ENCODE measurements around the gene COL4A6.

Gene COL4A6

GRCh38 chrX:108168961-108169740 is 269.1 kb downstream of the COL4A6 start:
- Histone ChIP-seq H3K36me3 (ENCODE audit: control insufficient read depth in 2 of 2, insufficient read depth in 2 of 2, low read length in 2 of 2) (no peaks in the 10 kb centered on the region), H3K4me1 (ENCODE audit: control insufficient read depth in 2 of 2, insufficient read depth in 2 of 2, low read length in 2 of 2) (no peaks in the 10 kb centered on the region), H3K9me3 (ENCODE audit: control insufficient read depth in 2 of 2, low read length in 2 of 2) (no peaks in the 10 kb centered on the region)

GRCh38 chrX:108167211-108167872 is 270.9 kb downstream of the COL4A6 start:
- H3K36me3 ChIP-seq (ENCODE audit: control insufficient read depth in 2 of 2, insufficient read depth in 2 of 2, low read length in 2 of 2), result no peaks in the 10 kb centered on the region
- H3K27me3 ChIP-seq (ENCODE audit: control insufficient read depth in 2 of 2, insufficient read depth in 2 of 2, low read length in 2 of 2), result peaks cover 0 to under 1% of the 10 kb centered on the region in 2 donors
- no peak overlapping the region for H3K27ac ChIP-seq (ENCODE audit: low read depth in 2 of 2, low read length in 2 of 2)
- no peak overlapping the region for H3K9ac ChIP-seq (ENCODE audit: low read depth in 1 of 2, low read length in 2 of 2)
- H3K4me3 ChIP-seq (ENCODE audit: low read length in 2 of 2), result no peak overlapping the region
- no peaks in the 10 kb centered on the region for H3K9me3 ChIP-seq (ENCODE audit: control insufficient read depth in 2 of 2, low read length in 2 of 2)
- no peaks in the 10 kb centered on the region for H3K4me1 ChIP-seq (ENCODE audit: control insufficient read depth in 2 of 2, insufficient read depth in 2 of 2, low read length in 2 of 2)

More at GRCh38 chrX:108168961-108169740, 269.1 kb downstream of the COL4A6 start:
- Histone ChIP-seq H3K9ac (ENCODE audit: low read depth in 1 of 2, low read length in 2 of 2) (no peak overlapping the region), H3K27ac (ENCODE audit: low read depth in 2 of 2, low read length in 2 of 2) (no peak overlapping the region), H3K4me3 (ENCODE audit: low read length in 2 of 2) (no peak overlapping the region), H3K27me3 (ENCODE audit: control insufficient read depth in 2 of 2, insufficient read depth in 2 of 2, low read length in 2 of 2) (peaks cover 0 to 2% of the 10 kb centered on the region in 2 donors)

- H3K4me1 ChIP-seq (ENCODE audit: control insufficient read depth in 2 of 2, insufficient read depth in 2 of 2, low read length in 2 of 2), result no peaks in the 10 kb centered on the region
- H3K9ac ChIP-seq (ENCODE audit: low read depth in 1 of 2, low read length in 2 of 2), result no peak overlapping the region
- H3K27ac ChIP-seq (ENCODE audit: low read depth in 2 of 2, low read length in 2 of 2), result no peak overlapping the region
- H3K27me3 ChIP-seq (ENCODE audit: control insufficient read depth in 2 of 2, insufficient read depth in 2 of 2, low read length in 2 of 2), result peaks cover 0 to 3% of the 10 kb centered on the region in 2 donors
- no peaks in the 10 kb centered on the region for H3K36me3 ChIP-seq (ENCODE audit: control insufficient read depth in 2 of 2, insufficient read depth in 2 of 2, low read length in 2 of 2)
- no peaks in the 10 kb centered on the region for H3K9me3 ChIP-seq (ENCODE audit: control insufficient read depth in 2 of 2, low read length in 2 of 2)
- no peak overlapping the region for H3K4me3 ChIP-seq (ENCODE audit: low read length in 2 of 2)
These were observed 272.7 kb downstream of the COL4A6 start for GRCh38 chrX:108165383-108166111.

- H3K4me1 ChIP-seq (ENCODE audit: control insufficient read depth in 2 of 2, insufficient read depth in 2 of 2, low read length in 2 of 2), result no peaks in the 10 kb centered on the region
- no peak overlapping the region for H3K27ac ChIP-seq (ENCODE audit: low read depth in 2 of 2, low read length in 2 of 2)
- H3K9me3 ChIP-seq (ENCODE audit: control insufficient read depth in 2 of 2, low read length in 2 of 2), result no peaks in the 10 kb centered on the region
- H3K36me3 ChIP-seq (ENCODE audit: control insufficient read depth in 2 of 2, insufficient read depth in 2 of 2, low read length in 2 of 2), result no peaks in the 10 kb centered on the region
- H3K9ac ChIP-seq (ENCODE audit: low read depth in 1 of 2, low read length in 2 of 2), result no peak overlapping the region
- H3K4me3 ChIP-seq (ENCODE audit: low read length in 2 of 2), result no peak overlapping the region
- H3K27me3 ChIP-seq (ENCODE audit: control insufficient read depth in 2 of 2, insufficient read depth in 2 of 2, low read length in 2 of 2), result peaks cover 0 to 3% of the 10 kb centered on the region in 2 donors
These were observed 274.7 kb downstream of the COL4A6 start for GRCh38 chrX:108163333-108164082.

- no peak overlapping the region for H3K4me3 ChIP-seq (ENCODE audit: low read length in 2 of 2)
- peaks cover 0 to 3% of the 10 kb centered on the region in 2 donors for H3K27me3 ChIP-seq (ENCODE audit: control insufficient read depth in 2 of 2, insufficient read depth in 2 of 2, low read length in 2 of 2)
- H3K9ac ChIP-seq (ENCODE audit: low read depth in 1 of 2, low read length in 2 of 2), result no peak overlapping the region
- H3K9me3 ChIP-seq (ENCODE audit: control insufficient read depth in 2 of 2, low read length in 2 of 2), result no peaks in the 10 kb centered on the region
- no peaks in the 10 kb centered on the region for H3K4me1 ChIP-seq (ENCODE audit: control insufficient read depth in 2 of 2, insufficient read depth in 2 of 2, low read length in 2 of 2)
- no peak overlapping the region for H3K27ac ChIP-seq (ENCODE audit: low read depth in 2 of 2, low read length in 2 of 2)
- H3K36me3 ChIP-seq (ENCODE audit: control insufficient read depth in 2 of 2, insufficient read depth in 2 of 2, low read length in 2 of 2), result no peaks in the 10 kb centered on the region
These were observed 276.0 kb downstream of the COL4A6 start for GRCh38 chrX:108162265-108162664.

- Histone ChIP-seq H3K4me3 (ENCODE audit: low read length in 2 of 2) (no peak overlapping the region), H3K9ac (ENCODE audit: low read depth in 1 of 2, low read length in 2 of 2) (no peak overlapping the region), H3K4me1 (ENCODE audit: control insufficient read depth in 2 of 2, insufficient read depth in 2 of 2, low read length in 2 of 2) (no peaks in the 10 kb centered on the region), H3K9me3 (ENCODE audit: control insufficient read depth in 2 of 2, low read length in 2 of 2) (no peaks in the 10 kb centered on the region), H3K27ac (ENCODE audit: low read depth in 2 of 2, low read length in 2 of 2) (no peak overlapping the region), H3K36me3 (ENCODE audit: control insufficient read depth in 2 of 2, insufficient read depth in 2 of 2, low read length in 2 of 2) (no peaks in the 10 kb centered on the region), H3K27me3 (ENCODE audit: control insufficient read depth in 2 of 2, insufficient read depth in 2 of 2, low read length in 2 of 2) (peaks cover 0 to 3% of the 10 kb centered on the region in 2 donors)
These were observed 277.9 kb downstream of the COL4A6 start for GRCh38 chrX:108160309-108160708.

GRCh38 chrX:108159028-108159670 is 279.1 kb downstream of the COL4A6 start:
- Histone ChIP-seq H3K36me3 (ENCODE audit: control insufficient read depth in 2 of 2, insufficient read depth in 2 of 2, low read length in 2 of 2) (no peaks in the 10 kb centered on the region), H3K27me3 (ENCODE audit: control insufficient read depth in 2 of 2, insufficient read depth in 2 of 2, low read length in 2 of 2) (peaks cover 0 to 3% of the 10 kb centered on the region in 2 donors), H3K9me3 (ENCODE audit: control insufficient read depth in 2 of 2, low read length in 2 of 2) (no peaks in the 10 kb centered on the region), H3K27ac (ENCODE audit: low read depth in 2 of 2, low read length in 2 of 2) (no peak overlapping the region), H3K4me3 (ENCODE audit: low read length in 2 of 2) (no peak overlapping the region), H3K9ac (ENCODE audit: low read depth in 1 of 2, low read length in 2 of 2) (no peak overlapping the region), H3K4me1 (ENCODE audit: control insufficient read depth in 2 of 2, insufficient read depth in 2 of 2, low read length in 2 of 2) (no peaks in the 10 kb centered on the region)

- Histone ChIP-seq H3K4me1 (ENCODE audit: control insufficient read depth in 2 of 2, insufficient read depth in 2 of 2, low read length in 2 of 2) (no peaks in the 10 kb centered on the region), H3K9me3 (ENCODE audit: control insufficient read depth in 2 of 2, low read length in 2 of 2) (no peaks in the 10 kb centered on the region), H3K27ac (ENCODE audit: low read depth in 2 of 2, low read length in 2 of 2) (no peak overlapping the region), H3K36me3 (ENCODE audit: control insufficient read depth in 2 of 2, insufficient read depth in 2 of 2, low read length in 2 of 2) (peaks cover 0 to 4% of the 10 kb centered on the region in 2 donors), H3K4me3 (ENCODE audit: low read length in 2 of 2) (no peak overlapping the region), H3K9ac (ENCODE audit: low read depth in 1 of 2, low read length in 2 of 2) (no peak overlapping the region), H3K27me3 (ENCODE audit: control insufficient read depth in 2 of 2, insufficient read depth in 2 of 2, low read length in 2 of 2) (peaks cover 0 to 3% of the 10 kb centered on the region in 2 donors)
These were observed 280.6 kb downstream of the COL4A6 start for GRCh38 chrX:108157628-108158027.

GRCh38 chrX:108156934-108157466 is 281.2 kb downstream of the COL4A6 start:
- Histone ChIP-seq H3K27ac (ENCODE audit: low read depth in 2 of 2, low read length in 2 of 2) (no peak overlapping the region), H3K36me3 (ENCODE audit: control insufficient read depth in 2 of 2, insufficient read depth in 2 of 2, low read length in 2 of 2) (peaks cover 0 to 4% of the 10 kb centered on the region in 2 donors), H3K27me3 (ENCODE audit: control insufficient read depth in 2 of 2, insufficient read depth in 2 of 2, low read length in 2 of 2) (peaks cover 0 to 3% of the 10 kb centered on the region in 2 donors), H3K9me3 (ENCODE audit: control insufficient read depth in 2 of 2, low read length in 2 of 2) (no peaks in the 10 kb centered on the region), H3K4me1 (ENCODE audit: control insufficient read depth in 2 of 2, insufficient read depth in 2 of 2, low read length in 2 of 2) (no peaks in the 10 kb centered on the region), H3K4me3 (ENCODE audit: low read length in 2 of 2) (no peak overlapping the region), H3K9ac (ENCODE audit: low read depth in 1 of 2, low read length in 2 of 2) (no peak overlapping the region)
